PC-9 (cell line): ENCODE data around the gene PTTG1IP.

Source experiments
- CTCF ChIP-seq: fragments of 200-600 bp; sonication (generic); conservative IDR thresholded peaks from 2 replicates; pipeline ENCODE4 v1.6.1; 2017; ENCODE audit warnings: mixed run types, antibody characterized with exemption, mild to moderate bottlenecking, moderate library complexity
- EZH2 ChIP-seq: fragments of 200-600 bp; sonication (generic); IDR thresholded peaks from 2 replicates; pipeline ENCODE4 v1.8.0; 2017; ENCODE audit warnings: antibody characterized with exemption, low read depth

DNA sequence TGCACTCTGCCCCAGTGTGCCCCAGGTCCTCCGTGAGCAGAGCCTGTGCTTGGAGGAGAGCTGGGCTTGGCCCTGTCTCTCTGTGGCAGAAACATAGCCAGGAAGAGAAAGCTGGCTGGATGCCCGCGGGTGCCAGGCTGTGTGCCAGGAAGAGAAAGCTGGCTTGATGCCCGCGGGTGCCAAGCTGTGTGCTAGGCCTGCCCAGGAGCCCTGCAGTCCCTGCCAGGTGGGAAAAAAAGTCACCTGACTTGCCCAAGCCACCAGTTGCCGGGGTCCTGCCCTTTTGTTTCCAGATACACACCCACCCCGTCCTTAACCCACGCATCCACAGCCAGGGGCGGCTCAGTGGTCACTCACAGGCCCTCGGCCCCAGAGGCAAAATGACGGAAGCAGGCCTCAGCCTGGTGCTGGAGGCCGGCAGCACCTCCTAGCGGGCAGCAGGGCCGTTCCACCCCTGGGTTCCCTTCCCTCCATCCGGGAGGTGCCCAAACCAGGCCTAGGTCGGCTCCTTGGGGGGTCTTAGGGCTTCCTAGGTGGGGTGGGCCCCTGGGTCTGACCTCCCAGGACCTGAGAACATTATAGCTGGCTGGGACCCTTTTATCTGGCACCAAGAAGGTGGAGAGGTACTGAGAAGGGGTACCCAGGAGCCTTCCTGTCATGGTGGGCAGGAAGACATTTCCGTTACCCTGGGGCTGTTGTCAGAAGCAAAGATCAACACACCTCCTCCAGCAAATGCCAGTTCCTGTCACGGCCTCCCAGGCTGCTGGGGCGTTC, 38.1 kb upstream of the PTTG1IP start:
- TF ChIP-seq EZH2 (no peak), CTCF (peak; percentile 76)
